Thyroid gland (tissue), 4 donors: Measurements from ENCODE around the gene ME3.

Experiments used
- CTCF ChIP-seq, 6 experiments: fragments of 200-600 bp in 3 of 6; fragments of 450-650 bp in 3 of 6; sonication (generic) in 3 of 6; IDR thresholded peaks; one replicate each; pipeline ENCODE4 v1.5.1; 2016 to 2019; ENCODE audit warnings: antibody characterized with exemption in 6 of 6, mild to moderate bottlenecking in 2 of 6, inconsistent platforms in 1 of 6, moderate library complexity in 1 of 6
- POLR2A ChIP-seq, 2 donors: fragments of 450-650 bp; IDR thresholded peaks; one replicate each; pipeline ENCODE4 v1.6.1; 2017; ENCODE audit warnings: antibody characterized with exemption in 2 of 2, mild to moderate bottlenecking in 2 of 2, moderate library complexity in 1 of 2

DNA sequence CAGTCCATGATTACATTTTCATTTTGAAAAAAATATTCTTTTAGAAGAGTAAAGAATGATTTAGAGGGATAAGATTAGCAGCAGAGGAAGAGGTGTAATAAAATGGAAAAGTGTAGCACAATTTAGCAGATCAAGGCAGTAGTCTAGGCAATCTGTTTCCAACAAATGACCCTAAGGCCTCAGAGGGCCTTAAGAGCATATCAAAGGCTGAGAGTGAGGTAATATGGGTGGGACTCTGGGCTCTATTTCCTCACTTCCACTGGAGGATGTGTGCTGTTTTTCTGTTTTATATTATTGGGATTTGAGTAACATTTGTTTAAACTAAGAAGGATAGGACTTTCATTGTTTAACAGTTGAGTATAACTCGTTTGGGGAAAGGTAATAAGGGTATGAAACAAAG lies 269.0 kb downstream of the ME3 start:
- TF ChIP-seq CTCF (IDR thresholded peaks at IDR 0.05) (no peak), POLR2A (IDR thresholded peaks at IDR 0.05) (no peak)
